HG03060 (cell line): Measurements from ENCODE around the gene OXER1.
"Not testable (repeated sequence)": the region's sequence is repeated elsewhere in the genome, so short reads cannot be mapped to it uniquely, and the experiment has no call there.

ENCODE experiments used
- ATAC-seq: cut with Tn5 transposase; IDR thresholded peaks from one replicate; pipeline ENCODE4 v1.9.1; 2021; ENCODE audit warnings: low read depth, moderate number of reproducible peaks; ENCODE audit not compliant: unreplicated experiment

The OXER1 gene

GRCh38 chr2:42754776-42755140 is 9.2 kb downstream of the OXER1 start:
- no peak for ATAC-seq

- peak; percentile 50 for ATAC-seq
These were observed 9.7 kb downstream of the OXER1 start for GRCh38 chr2:42754021-42754775.

DNA sequence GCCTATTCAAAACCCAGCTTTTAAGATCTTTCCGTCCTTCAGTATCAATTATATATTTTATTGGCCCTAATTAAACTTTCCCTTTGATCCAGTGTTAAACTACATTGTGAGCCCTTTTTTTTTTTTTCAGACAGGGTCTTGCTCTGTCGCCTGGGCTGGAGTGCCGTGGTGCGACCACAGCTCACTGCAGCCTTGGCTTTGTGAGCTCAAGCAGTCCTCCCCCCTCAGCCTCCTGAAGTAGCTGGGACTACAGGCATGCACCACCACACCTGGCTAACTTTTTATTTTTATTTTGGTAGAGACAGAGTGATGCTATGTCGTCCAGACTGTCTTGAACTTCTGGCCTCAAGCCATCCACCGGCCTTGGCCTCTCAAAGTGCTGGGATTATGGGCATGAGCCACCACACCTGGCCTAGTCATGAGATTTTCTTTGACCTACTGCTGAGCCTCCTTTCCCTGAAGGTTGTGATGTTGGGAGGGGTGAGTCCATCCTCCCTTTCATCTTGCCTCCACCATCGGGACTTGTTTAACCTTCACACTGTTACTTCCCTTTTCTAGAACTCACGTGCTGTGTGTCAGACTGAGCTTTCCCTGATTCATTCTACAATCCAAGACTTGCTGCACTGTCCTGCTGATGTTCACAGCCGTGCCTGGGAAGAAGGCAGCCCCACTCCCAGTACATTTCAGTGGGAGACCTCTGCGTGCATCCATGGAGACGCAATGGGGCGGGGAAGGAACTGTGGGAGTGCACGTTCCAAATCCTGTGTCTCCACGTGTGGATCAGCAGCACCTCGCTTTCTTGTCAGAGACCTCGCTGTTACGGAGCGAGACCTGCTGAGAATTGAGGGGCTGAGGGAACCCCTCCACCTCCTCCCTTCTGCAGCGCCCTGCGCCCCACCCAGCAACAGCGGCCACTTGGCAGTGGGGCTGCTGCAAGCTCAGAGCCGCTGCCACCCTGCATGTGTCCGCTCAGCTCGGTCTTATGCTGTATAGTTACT is 10.8 kb downstream of the OXER1 start:
- ATAC-seq: no peak

- ATAC-seq: no peak
These were observed 11.6 kb downstream of the OXER1 start for GRCh38 chr2:42752314-42752713.

- ATAC-seq: no peak
These were observed 15.1 kb downstream of the OXER1 start for GRCh38 chr2:42748840-42749239.

DNA sequence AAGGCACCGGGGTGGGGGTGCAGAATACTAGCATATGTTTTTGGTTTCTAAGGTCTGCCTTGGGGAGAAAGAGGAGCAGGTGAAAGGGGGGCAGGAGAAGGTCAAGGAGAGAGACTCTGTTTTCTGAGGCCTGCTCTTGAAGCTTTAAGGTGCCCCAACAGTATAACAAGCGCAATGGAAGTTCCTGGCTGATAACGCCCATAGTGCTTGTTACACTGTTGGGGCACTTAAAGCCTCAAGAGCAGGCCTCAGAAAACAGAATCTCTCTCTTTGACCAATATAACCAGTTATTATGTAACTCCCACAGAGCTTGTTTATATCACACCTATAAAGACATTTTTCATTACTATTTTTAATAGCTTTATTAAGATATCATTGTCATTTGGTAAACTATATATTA is 16.5 kb downstream of the OXER1 start:
- no peak for ATAC-seq

GRCh38 chr2:42744545-42745082 is 19.3 kb downstream of the OXER1 start:
- no peak for ATAC-seq

- ATAC-seq: no peak
These were observed 20.3 kb downstream of the OXER1 start for GRCh38 chr2:42743659-42743990.

GRCh38 chr2:42742740-42743658 is 20.9 kb downstream of the OXER1 start:
- ATAC-seq: no peak

DNA sequence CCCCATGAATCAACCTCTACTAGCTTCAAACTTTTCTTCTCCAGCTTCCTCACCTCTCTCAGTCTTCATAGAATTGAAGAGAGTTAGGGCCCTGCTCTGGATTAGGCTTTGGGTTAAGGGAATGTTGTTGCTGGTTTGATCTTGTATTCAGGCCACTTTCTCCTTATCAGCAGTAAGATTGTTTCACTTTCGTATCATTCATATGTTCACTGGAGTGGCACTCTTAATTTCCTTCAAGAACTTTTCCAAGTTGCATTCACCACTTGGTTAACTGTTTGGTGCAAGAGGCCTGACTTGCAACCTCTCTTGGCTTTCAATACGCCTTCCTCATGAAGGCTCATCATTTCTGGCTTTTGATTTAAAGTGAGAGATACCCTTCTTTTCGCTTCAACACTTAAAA is 22.8 kb downstream of the OXER1 start:
- ATAC-seq: no peak

GRCh38 chr2:42736598-42737322 is 27.2 kb downstream of the OXER1 start:
- no peak for ATAC-seq

GRCh38 chr2:42733852-42734251 is 30.1 kb downstream of the OXER1 start:
- no peak for ATAC-seq

GRCh38 chr2:42731316-42731715 is 32.6 kb downstream of the OXER1 start:
- ATAC-seq: not testable (repeated sequence)

DNA sequence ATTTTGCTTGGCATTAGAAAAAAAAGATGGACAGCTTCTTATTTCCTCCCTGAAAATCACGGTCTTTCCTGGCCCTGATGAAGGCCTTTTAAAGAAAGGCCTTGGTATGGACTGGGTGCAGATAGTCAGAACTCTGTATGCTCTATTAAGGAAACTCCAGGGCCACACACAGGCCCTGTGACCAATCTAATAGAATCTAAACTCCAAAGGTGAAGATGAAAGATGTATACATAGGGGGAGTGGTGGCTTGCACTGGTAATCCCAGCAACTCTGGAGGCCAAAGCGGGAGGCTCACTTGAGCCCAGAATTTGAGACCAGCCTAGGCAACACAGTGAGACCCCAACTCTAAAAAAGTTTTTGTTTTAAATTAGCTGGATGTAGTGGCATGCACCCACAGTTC is 37.3 kb downstream of the OXER1 start:
- no peak for ATAC-seq

GRCh38 chr2:42725657-42726056 is 38.3 kb downstream of the OXER1 start:
- ATAC-seq: no peak

DNA sequence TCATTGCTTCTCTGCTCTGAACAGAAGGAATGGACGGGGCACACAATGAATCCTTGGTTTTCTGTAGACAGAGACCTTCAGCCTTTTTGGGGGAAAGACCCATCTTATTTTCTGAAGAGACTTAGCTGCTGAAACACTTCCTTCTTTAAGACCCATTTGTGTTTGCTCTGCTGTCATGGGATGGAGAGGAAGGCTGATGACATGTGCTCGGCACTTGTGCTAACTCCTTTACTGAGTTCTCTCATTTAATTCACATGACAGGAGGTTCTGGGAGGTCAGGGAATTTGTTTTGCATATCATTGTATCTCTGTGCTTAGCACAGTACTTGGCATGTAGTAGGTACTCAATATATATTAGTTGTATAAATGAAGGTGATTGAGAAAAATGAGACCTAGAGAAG is 39.0 kb downstream of the OXER1 start:
- no peak for ATAC-seq

- no peak for ATAC-seq
These were observed 40.5 kb downstream of the OXER1 start for GRCh38 chr2:42723465-42723864.

GRCh38 chr2:42722320-42723190 is 41.4 kb downstream of the OXER1 start:
- peak; percentile 98 for ATAC-seq

DNA sequence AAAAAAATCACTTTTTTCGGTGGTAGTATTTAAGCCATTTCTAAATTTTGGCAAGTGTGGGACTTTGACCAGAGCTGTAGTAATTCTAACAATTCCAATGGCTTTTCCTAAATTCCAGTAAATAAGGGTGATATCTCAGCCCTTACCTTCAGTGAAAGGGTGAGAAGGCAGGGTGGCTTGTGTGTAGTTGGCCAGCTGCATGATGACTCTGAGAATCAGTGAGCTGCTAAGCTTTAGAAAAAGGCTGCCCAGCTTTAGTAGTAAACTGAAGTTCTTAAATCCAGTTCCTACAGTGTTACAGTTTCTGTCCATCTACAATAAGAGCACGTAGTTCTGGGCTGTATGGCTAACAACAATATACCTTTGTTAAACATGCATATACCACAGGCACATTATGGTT is 42.0 kb downstream of the OXER1 start:
- ATAC-seq: no peak
